GM19455 (cell line): ENCODE measurements around the gene SEMA4A.
"Not testable (repeated sequence)": the region's sequence is repeated elsewhere in the genome, so short reads cannot be mapped to it uniquely, and the experiment has no call there.

Experiments used
- ATAC-seq: cut with Tn5 transposase; IDR thresholded peaks from one replicate; pipeline ENCODE4 v1.9.1; 2021; ENCODE audit not compliant: unreplicated experiment

Gene SEMA4A

GRCh38 chr1:156193208-156193487 lies 39.8 kb downstream of the SEMA4A start:
- ATAC-seq: no peak

GRCh38 chr1:156193488-156194299 lies 40.3 kb downstream of the SEMA4A start, which contains the start of gene SLC25A44:
Gene SLC25A44 (plus strand): TSS chr1:156194104. CDS start chr1:156199848, 5,744 bp downstream.
- peak; percentile 94 for ATAC-seq

DNA sequence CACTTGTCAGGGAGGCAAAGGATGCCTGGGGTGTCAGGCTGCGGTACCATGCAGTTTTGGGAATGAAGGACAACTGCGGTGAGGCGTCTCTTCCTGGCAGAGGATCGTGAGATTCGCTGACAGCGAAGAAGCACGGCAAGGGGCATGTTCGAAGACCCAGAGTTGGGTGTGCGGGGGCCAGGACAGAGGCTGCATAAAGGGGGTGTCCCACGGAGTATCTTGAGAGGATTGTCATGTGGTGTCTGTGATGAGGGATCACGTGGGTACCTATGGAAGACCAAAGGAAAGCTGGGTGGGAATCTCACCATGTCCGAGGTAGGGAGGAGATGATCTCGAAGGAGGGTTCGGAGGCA lies 40.9 kb downstream of the SEMA4A start:
- peak; percentile 3 for ATAC-seq

- ATAC-seq: no peak
These were observed 42.5 kb downstream of the SEMA4A start for GRCh38 chr1:156195853-156196252.

DNA sequence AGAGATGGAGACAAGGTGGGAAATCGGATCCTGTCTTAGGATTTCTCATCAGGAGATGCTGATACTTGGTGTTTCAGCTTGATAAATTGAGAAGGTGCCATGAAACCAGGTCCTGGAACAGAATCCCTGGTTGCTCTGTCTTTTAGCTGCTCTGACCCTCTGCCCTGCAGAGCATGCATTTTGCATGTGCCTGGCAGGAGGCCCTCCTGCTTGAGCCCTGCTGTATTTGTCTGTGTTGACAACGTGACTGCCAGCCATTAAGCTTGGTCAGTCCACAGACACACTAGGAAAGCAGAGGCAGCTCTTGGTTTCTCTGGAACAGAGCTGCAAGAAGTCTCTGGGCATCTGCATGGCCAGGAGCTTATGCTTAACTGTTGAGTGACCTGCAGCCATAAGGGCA lies 43.1 kb downstream of the SEMA4A start:
- ATAC-seq: no peak

DNA sequence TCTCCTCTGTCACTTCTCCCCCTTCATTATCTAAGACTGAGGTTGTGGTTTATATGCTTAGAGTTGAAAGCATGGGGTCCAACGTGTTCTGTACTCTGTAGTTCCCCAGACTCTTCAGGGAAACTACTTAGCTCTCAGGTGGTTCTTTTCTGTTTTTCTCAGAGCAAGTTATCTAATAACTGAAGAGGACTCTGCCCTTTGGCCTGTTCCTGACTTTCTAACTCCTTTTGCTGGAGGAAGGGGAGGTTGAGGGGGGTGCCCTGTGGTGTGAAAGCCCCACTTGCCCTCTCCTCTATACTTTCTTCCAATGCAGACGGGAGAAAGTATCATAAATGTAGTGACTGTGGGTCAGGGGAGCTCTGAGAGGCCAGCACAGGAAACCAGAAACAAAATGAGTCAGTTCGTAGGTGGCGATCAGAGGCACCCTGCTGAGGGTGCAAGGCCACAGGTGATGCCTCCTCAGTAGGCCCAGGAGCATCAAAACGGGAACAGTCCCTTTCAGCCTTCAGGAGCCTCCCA lies 45.5 kb downstream of the SEMA4A start:
- no peak for ATAC-seq

- ATAC-seq: no peak
These were observed 46.7 kb downstream of the SEMA4A start for GRCh38 chr1:156200044-156200443.

DNA sequence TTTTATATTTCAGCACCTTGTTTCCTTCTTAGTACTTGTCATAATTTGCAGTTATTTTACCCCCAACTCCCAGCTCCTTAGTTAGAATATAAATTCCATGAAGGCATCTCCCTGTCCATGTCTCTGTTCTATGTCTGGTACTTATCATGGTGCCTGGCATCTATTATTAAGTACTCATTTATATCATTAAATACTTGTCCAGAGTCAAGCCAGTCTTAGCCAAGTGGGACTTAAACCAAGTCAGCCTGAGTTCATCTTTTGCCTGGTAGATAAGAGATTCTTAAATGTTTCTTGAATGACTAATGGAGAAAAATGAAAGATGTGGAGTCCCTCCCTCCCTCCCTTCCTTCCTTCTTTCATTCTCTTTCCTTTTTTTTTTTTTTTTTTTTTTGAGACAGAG lies 49.9 kb downstream of the SEMA4A start:
- ATAC-seq: no peak

- ATAC-seq: no peak
These were observed 51.3 kb downstream of the SEMA4A start for GRCh38 chr1:156204686-156205085.

- ATAC-seq: no peak
These were observed 57.9 kb downstream of the SEMA4A start for GRCh38 chr1:156211243-156211642.

- ATAC-seq: no peak
These were observed 58.7 kb downstream of the SEMA4A start for GRCh38 chr1:156212130-156212529.

DNA sequence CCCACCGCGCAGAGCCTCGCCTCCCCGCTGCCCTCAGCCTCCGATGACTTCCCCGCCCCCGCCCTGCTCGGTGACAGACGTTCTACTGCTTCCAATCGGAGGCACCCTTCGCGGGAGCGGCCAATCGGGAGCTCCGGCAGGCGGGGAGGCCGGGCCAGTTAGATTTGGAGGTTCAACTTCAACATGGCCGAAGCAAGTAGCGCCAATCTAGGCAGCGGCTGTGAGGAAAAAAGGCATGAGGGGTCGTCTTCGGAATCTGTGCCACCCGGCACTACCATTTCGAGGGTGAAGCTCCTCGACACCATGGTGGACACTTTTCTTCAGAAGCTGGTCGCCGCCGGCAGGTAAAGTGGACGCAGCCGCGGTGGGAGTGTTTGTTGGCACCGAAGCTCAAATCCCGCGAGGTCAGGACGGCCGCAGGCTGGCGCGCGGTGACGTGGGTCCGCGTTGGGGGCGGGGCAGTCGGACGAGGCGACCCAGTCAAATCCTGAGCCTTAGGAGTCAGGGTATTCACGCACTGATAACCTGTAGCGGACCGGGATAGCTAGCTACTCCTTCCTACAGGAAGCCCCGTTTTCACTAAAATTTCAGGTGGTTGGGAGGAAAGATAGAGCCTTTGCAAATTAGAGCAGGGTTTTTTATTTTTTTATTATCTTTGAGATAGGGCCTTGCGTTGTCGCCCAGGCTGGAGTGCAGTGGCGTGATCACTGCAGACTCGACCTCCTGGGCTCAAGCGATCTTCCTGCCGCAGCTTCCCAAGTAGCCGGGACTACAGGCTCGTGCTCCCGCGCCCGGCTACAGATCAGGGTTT lies 59.7 kb downstream of the SEMA4A start, which contains the start of gene PMF1:
TSS of gene PMF1 (plus strand) at position 175 of the 811 bp plus-strand sequence. CDS start at position 184, 9 bp downstream.
- peak; percentile 86 for ATAC-seq

- ATAC-seq: no peak
These were observed 60.2 kb downstream of the SEMA4A start for GRCh38 chr1:156213644-156213966.

GRCh38 chr1:156214024-156214748 lies 60.8 kb downstream of the SEMA4A start:
- ATAC-seq: no peak

DNA sequence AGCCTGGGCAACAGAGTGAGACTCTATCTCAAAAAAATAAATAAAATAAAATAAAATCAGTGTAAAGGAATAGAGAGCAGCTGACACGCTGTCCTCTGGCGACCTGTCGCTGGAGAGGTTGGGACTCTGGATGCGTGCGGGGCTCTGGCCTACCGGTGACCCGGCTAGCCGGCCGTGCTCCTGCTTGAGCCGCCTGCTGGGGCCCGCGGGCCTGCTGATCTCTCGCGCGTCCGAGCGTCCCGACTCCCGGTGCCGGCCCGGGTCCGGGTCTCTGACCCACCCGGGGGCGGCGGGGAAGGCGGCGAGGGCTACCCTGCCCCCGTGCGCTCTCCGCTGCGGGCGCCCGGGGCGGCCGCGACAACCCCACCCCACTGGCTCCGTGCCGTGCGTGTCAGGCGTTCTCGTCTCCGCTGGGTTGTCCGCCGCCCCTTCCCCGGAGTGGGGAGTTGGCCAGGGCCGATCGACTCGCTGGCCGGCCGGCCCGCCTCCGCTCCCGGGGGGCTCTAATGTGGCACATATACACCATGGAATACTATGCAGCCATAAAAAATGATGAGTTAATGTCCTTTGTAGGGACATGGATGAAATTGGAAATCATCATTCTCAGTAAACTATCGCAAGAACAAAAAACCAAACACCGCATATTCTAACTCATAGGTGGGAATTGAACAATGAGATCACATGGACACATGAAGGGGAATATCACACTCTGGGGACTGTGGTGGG lies 63.1 kb downstream of the SEMA4A start:
- not testable (repeated sequence) for ATAC-seq

DNA sequence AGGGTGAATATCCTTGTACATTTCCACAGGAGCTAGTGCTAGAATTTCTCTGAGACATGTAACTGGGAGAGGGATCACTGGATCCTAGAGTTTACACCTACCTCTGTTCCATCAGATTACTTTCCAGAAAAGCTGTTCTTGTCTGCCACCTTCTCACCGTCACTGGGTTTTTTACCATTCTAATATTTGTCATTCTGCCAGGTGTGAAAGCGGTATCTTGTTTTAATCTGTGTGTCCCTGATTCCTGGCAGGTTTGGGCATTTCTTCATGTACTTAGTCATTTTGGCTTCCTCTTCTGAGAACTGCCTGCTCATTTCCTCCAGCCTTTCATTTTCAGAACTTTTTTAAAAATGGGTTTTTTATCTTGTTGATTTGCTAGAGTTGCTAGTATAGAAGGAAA lies 64.5 kb downstream of the SEMA4A start:
- ATAC-seq: no peak

- ATAC-seq: no peak
These were observed 66.8 kb downstream of the SEMA4A start for GRCh38 chr1:156220226-156220625.

DNA sequence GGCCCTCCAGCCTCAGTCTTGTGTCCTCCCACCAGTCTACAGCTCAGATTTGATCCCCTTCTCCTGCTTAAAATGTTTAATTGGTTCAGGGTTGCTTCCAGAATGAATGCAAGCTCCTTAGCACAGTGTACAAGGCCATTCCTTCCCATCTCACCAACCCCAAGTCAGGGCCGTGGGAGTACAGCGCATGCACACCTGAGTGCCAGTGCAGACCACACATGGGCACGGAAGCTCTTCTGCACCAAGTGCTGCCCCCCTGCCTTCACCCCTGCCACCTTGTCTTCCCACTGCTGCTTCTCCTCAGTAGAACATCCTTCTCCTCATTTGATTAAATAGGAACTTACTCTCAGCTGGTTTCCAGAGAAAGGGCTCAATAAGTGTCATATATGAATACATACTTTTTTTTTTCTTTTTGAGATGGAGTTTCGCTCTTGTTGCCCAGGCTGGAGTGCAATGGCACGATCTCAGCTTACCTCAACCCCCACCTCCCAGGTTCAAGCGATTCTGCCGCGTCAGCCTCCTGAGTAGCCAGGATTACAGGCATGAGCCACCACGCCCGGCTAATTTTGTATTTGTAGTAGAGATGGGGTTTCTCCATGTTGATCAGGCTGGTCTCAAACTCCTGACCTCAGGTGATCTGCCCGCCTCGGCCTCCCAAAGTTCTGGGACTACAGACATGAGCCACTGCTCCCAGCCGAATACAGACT lies 68.8 kb downstream of the SEMA4A start:
- ATAC-seq: no peak

- ATAC-seq: no peak
These were observed 72.3 kb downstream of the SEMA4A start for GRCh38 chr1:156225677-156226014.

DNA sequence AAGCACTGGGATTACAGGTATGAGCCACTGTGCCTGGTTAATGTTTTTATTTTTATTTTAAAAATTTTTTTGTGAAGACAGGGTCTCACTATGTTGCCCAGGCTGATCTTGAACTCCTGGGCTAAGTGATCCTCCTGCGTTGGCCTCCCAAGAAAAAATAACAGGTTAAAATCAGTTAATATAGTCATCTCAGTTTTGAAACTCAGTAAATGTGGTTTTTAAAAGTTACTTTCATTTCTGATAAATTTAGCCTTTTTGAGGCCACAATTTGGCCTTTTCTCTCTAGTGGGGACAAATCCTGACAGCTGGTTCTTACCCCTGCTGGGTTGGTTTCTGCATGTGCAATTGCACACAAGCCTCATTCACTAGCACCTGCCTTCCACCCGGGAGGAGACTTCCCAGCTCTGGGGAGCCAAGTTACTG lies 72.7 kb downstream of the SEMA4A start:
- ATAC-seq: peak; percentile 89
